OCI-LY3 (cell line): ENCODE data around the gene FYN.

Source experiments
- EZH2phosphoT487 ChIP-seq: fragments of 200-600 bp; shearing (Covaris generic); IDR thresholded peaks from 2 replicates; pipeline ENCODE4 v1.6.1; 2018; ENCODE audit warnings: antibody characterized with exemption, mixed run types, low read depth
- TF ChIP-seq, protein P1 (sequence below): fragments of 200-600, 300-600 bp; sonication (generic); IDR thresholded peaks from 2 replicates; pipeline ENCODE4 v1.5.1; 2014; ENCODE audit warnings: antibody characterized with exemption, low read length, low read depth

DNA sequence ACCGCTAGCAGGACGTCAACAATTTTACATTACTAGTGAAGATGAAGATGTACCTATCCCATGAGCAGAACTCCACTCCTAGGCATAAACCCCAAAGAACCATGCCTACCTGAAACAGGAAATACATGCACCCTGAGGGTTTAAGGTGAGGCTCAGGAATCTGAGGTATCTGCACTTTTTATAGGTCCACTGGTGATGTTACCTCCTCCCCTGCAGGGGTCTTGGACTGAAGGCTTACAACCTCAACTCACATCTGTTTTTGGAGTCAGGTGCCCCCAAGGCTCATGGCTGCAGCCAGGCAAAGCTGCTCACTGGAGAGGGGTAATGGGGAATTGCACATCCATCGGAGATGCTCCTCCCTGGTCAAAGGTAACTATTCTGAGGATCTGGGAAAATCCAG, 135.1 kb downstream of the FYN start:
- TF ChIP-seq, protein P1, sequence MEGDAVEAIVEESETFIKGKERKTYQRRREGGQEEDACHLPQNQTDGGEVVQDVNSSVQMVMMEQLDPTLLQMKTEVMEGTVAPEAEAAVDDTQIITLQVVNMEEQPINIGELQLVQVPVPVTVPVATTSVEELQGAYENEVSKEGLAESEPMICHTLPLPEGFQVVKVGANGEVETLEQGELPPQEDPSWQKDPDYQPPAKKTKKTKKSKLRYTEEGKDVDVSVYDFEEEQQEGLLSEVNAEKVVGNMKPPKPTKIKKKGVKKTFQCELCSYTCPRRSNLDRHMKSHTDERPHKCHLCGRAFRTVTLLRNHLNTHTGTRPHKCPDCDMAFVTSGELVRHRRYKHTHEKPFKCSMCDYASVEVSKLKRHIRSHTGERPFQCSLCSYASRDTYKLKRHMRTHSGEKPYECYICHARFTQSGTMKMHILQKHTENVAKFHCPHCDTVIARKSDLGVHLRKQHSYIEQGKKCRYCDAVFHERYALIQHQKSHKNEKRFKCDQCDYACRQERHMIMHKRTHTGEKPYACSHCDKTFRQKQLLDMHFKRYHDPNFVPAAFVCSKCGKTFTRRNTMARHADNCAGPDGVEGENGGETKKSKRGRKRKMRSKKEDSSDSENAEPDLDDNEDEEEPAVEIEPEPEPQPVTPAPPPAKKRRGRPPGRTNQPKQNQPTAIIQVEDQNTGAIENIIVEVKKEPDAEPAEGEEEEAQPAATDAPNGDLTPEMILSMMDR = no peak
- no peak for TF ChIP-seq EZH2phosphoT487
